Measurements from ENCODE around the gene C19orf81.

Gene C19orf81

GRCh38 chr19:50652722-50653121, 3.5 kb downstream of the C19orf81 start:
- CTCF ChIA-PET = no interaction called here
- no peak for TF ChIP-seq CTCF (IDR thresholded peaks at IDR 0.05; ENCODE audit: control extremely low read depth, extremely low read depth, low read depth, missing control alignments)
- POLR2A ChIA-PET = no interaction called here
- DNase-seq (ENCODE audit: extremely low spot score) = no peak

- DNase-seq (ENCODE audit: extremely low spot score) = no peak
- TF ChIP-seq CTCF (IDR thresholded peaks at IDR 0.05; ENCODE audit: control extremely low read depth, extremely low read depth, low read depth, missing control alignments) = no peak
- CTCF ChIA-PET = interaction anchor here (1.8 kb wide), 1 partner anchor 14 kb away, joined by 5 read pairs; no protein-coding TSS in a partner anchor
- POLR2A ChIA-PET = no interaction called here
Observed at GRCh38 chr19:50654882-50655281, 5.6 kb downstream of the C19orf81 start.

DNA sequence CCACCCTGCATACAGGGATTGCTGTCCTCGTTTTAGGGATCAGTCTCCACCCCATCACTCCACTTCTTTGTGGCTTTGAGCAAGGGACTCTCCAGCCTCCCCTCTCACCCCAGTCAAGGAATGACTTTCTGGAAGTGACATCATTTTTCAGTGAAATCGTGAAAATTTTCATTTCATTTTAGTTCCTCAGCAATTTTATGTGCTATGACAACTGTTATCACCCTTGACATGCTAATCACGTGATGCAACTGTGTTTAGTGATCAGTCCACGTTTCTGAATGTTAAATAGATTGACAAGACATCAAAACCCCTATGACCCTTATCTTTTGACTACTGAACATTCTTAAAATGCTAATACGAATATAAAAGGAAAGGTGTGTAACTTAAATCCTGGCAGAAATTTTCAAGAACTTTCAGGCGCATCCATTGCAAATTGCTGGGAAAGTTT, 8.0 kb downstream of the C19orf81 start:
- TF ChIP-seq CTCF (IDR thresholded peaks at IDR 0.05; ENCODE audit: control extremely low read depth, extremely low read depth, low read depth, missing control alignments) = no peak
- ChIA-PET CTCF (no interaction called here), POLR2A (no interaction called here)
- no peak for DNase-seq (ENCODE audit: extremely low spot score)

DNA sequence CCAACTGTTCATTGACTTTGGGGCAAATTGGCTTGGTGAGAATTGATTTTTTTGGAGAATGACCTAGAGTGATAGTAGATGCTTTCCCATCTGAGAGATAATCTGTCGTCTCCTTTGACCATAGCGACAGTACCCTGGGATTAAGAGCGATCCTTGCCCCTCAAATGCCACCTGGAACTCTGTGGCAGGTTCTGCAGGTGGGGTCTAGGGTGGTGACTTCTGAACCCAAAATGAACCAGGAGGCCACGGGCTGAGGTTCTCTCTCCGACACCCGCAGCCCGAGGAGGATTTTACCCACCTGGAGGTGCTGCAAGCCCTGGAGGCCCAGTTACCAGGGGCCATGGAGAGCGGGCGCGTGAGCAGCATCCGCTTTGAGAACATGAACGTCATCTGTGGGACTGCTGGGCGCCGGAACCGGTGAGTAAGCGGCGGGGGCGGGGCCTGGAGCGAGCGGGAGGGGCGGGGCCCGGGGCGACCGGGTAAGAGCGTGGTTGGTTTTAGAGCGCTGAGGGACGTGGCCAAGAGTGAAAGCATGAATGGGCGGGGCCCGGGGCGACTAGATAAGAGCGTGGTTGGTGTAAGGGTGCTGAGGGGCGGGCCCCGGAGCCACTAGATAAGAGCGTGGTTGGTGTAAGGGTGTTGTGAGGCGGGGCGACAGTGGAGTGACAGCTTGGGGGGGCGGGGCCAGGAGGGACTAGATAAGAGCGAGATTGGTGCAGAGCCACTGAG, 8.6 kb downstream of the C19orf81 start:
- DNase-seq (ENCODE audit: extremely low spot score) = peak; percentile 78
- ChIA-PET CTCF (no interaction called here), POLR2A (no interaction called here)
- TF ChIP-seq CTCF (IDR thresholded peaks at IDR 0.05; ENCODE audit: control extremely low read depth, extremely low read depth, low read depth, missing control alignments) = no peak

DNA sequence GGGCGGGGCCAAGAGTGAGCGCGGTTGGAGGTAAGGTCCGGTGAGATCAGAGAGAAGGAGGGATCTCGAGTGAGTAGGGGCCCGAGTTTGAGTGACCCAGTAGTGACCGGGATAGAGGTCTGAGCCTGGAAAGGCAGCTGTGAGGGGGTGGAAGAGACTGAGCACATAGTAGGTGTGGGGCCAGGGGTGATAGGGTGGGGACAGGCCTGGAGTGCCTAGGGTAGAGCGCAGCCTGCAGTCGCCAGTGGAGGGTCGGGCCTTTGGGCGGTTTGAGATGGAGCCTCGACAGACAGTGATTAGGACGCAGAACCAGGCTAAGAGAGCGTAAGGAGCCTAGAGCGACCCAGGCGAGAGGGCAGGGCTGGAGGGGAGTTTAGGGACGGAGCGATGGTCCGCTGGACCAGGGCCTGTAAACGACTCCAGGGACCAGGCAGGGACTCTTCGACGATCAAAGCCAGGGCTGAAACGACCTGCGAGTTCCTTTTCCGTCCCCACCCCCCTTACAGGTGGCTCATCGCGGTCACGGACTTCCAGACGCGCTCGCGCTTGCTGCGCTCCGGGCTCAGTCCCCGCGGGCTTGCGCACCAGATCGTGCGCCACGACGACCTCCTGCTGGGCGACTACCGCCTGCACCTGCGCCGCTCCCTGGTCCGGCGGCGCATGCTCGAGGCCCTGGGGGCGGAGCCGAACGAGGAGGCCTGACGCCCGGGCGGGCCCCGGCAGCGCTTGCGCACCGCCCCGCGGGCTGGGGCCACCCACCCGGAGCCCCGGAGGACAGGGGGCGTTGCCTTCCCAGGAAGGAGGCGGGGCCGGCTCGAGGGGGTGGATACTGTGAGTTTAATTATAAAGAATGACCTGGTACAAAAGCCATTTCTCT, 9.4 kb downstream of the C19orf81 start:
- POLR2A ChIA-PET = no interaction called here
- no peak for TF ChIP-seq CTCF (IDR thresholded peaks at IDR 0.05; ENCODE audit: control extremely low read depth, extremely low read depth, low read depth, missing control alignments)
- DNase-seq (ENCODE audit: extremely low spot score) = peak; percentile 78
- CTCF ChIA-PET = no interaction called here

DNA sequence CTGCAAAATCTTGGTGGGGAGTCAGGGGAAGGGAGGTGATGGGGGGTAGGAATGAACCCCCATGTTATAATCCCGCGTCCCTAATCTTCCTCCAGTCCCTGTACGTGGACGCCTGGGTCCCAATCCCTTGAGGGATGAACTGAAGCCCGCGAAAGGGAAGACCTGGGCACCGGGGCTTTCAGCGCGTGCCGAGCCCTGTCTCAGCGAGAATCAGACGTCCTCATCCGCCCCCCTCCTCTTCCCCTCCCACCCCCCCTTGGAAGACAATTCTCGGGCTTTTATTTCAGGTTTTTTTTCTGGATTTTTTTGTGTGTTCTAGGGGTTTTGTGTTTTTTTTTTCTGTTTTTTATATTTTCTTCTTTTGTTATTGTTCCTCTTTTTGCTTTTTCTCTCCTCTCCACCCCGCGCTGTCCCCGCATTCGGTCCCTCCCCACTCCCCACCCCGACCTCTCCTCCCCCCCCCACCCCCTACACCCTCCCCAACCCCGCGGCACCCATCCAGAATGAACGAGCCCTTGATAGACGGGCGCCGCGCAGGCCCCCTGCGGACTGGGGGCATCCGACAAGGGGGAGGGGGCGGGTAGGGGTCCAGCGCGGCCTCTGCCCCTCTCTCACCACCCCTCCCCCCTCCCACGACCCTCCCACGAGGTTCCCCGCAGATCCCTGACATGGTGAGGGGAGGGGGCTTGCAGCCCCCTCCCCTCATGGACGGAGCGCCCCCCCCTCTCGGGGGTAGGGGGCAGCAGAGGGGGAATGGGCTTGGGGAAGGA, 10.3 kb downstream of the C19orf81 start:
- no peak for DNase-seq (ENCODE audit: extremely low spot score)
- ChIA-PET CTCF (no interaction called here), POLR2A (no interaction called here)
- TF ChIP-seq CTCF (IDR thresholded peaks at IDR 0.05; ENCODE audit: control extremely low read depth, extremely low read depth, low read depth, missing control alignments) = no peak
